DMS 273 (cell line): ENCODE data around the gene CD300LD.
"Not testable (repeated sequence)": the region's sequence is repeated elsewhere in the genome, so short reads cannot be mapped to it uniquely, and the experiment has no call there.

Experiments
- DNase-seq: peaks from one replicate; lab custom pipeline; 2025; ENCODE audit not compliant: unreplicated experiment; lab: John Stamatoyannopoulos, UW

CD300LD gene

DNA sequence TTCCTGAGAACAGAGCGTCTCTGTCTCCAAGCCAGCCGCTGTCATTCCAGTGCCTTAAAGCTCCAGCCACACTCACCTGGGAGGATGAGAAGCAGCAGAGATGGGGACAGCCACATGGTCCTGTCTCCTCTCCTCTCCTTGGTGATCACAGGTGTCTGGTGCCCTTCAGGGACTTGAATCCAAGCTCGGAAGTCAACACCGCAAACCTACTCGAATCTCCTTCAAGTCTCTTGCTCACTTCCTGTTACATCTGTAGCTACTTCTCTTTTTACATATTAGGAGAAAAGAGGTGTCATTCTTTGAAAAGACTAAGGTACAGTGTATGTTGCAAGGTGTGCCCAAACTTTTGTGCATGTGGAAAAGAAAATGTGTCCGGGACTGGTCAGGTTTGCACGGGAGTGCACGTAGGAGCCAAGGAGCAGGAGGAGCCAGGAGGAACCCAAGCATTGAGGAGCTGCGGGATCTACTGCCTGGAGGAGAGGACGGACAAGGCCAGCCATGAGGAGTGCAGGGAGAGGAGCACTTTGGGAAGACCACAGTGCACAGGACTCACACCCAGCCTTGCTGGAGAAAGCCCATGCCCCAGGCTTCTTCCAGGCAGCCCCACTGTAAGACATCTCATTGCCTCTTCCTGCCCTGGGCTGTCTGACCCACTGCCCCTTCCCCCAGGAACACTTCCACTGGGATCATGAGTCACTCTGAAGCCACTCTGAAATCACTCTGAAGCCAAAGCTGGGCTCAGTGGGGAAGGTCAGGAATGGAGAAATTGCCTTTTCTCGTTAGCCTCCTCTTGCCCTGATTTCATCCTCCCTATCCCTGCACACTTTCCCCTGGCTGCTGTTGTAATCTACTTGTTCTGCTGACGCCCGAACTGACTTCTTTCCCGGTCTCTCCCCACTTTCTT is at the start of gene CD300LD:
Gene CD300LD, minus strand, starts transcription at position 197 of the 904 bp plus-strand sequence. Its CDS starts 81 bp downstream, at position 116.
- no peak for DNase-seq

DNA sequence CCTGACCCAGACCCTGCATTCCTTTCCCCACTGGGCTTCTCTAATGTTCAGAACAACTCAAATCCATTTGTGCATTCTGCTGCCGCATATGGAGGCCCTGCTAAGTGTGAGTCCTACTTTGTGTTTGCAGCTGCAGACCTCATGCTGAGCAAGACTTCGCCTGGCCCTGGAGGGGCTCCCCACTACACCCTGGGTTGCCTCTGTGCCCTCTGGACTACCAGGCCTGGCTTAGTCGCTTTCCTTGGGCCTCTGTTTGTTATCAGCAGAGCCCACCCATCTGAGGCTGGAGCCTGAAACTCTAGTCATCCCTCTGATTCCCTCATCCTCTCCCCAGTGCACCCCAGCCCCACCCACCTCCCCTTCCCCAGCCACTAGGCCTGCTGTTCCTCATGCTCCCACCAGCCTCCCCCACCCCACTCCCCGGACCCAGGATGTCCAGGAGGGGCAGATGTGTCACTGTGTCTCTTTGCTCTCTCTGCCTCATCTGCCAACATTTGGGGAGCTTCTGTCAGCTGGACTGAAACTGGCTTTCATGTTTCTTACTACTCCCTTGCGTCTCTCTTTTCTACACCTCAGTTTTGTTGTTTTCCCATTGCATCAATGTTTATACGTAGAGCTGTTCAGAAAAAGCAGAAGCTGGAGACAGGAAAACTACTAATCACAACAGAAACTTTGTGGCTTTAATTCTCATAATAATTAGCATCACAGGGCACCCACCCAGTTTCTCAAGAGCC is 49.3 kb upstream of the CD300LD start:
- no peak for DNase-seq

DNA sequence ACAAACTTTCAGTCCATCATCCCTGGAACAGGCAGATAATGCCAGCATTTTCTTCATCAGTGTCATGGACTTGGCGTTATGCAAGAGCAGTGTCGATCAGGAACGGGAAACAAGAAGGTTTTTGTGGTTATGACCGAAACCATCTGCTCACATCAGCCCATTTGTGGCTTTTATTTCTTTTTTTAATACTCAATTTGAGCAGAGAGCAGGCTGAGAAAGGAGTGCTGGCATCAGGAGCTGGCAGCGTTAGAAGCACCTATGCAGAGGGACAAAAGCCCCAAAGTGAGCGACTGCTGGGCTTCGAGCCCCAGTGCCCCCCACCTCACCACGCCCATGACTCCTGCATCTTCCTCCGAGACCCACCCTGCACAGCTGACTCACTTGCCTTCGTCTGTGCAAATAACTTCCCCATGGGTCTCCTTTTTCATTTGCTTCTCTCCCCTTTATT is 47.6 kb upstream of the CD300LD start:
- DNase-seq, result no peak

DNA sequence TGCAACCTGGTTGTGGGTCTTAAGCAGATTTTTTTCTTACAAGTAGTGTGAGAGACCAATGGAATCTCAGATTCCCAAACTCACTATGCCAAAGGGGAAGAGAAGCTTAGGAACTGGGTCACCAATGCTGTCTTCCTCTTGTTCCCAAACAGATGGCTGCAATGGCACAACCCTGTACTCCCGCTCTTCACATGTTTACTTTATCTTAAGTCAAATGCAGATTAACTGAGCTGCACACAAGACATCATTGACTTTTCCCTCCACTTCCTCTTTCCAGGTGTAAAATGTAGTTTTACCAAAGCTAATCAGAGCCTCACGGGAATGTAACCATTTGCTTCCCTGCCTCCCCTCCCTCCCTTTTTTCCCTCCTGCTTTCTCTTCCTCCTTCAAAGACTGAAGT is 45.8 kb upstream of the CD300LD start:
- no peak for DNase-seq

DNA sequence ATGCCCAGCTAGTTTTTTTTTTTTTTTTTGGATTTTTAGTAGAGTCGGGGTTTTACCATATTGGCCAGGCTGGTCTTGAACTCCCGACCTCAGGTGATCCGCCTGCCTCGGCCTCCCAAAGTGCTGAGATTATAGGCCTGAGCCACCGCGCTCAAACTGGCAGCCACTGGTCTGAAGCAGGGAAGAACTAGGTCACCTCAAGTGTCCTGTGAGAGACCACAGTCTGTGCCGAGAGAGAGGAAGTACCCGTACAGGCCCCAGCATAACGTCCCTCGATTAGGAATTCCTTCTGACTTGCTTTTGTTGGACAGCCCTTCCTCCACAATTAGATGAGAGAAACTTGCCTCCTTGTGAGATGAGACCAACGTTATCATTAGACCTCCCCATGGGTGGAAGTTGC is 45.2 kb upstream of the CD300LD start:
- DNase-seq, result no peak

DNA sequence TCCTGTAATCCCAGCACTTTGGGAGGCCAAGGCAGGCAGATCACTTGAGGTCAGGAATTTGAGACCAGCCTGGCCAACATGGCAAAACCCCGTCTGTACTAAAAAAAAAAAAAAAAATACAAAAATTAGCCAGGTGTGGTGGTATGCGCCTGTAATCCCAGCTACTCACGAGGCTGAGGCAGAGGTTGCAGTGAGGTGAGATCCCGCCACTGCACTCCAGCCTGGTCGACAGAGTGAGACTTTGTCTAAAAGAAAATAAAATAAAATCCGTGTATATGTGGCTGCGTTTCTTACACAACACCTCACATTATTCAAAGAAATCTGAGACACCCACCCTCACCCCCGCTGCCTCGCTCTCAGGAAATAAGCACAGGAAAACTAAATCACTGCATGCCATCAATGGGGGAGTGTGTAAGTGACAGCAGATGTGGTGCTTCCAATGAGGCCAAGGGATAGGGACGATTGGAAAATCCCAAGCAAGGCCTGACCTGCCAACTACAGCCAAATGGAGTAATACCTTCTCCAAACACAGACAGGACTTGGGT is 44.5 kb upstream of the CD300LD start:
- DNase-seq, result not testable (repeated sequence)

DNA sequence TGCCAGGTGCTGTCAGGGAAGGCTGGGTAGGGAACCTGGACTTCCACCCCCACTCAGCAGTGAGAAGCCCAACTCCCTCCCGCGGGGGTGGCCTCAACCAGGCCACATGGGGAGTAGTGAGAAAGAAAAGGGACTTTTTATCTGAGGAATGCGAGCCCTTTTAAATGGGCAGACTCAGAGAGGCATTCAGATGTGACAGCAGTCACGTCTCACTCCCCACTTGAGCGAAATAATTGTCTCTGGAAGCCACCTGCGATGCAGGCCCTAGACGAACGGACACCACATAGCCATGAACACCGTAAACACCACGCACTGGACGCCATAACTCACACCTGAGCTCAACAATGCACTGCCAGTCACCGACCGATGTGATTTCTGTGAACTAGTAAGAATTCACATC is 43.3 kb upstream of the CD300LD start:
- DNase-seq, result no peak

DNA sequence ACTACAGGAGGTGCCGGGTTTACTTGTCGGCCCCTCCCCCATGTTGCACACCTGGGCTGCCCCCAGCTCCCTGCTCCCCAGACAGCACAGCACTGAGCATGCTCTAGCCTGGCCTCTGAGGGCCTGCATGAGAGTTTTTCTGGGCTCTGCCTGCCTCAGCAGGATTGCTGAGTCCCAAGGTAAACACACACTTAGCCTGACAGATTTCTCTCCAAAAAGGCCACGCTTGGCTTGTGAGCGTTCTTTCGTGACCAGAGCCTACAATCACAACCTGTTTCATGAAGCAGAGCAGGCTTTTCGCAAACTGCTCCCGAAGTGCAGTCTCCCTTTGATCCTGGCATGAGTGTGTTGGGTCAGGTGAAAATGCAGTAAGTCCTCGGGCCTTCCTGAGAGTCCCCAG is 41.2 kb upstream of the CD300LD start:
- no peak for DNase-seq

DNA sequence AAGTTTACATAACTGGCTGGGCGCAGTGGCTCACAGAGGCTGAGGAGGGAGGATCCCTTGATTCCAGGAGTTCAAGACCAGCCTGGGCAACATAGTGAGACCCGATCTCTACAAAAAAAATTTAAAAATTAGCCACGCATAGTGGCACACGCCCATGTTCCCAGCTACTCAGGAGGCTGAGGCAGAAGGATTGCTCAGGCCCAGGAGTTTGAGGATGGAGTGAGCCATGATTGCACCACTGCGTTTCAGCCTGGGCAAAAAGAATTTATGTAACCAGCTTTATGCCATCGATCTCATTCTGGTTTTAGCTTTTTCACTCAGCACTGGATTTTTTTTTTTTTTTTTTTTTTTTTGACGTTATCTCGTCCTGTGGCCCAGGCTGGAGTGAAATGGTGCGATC is 40.5 kb upstream of the CD300LD start:
- DNase-seq, result no peak

DNA sequence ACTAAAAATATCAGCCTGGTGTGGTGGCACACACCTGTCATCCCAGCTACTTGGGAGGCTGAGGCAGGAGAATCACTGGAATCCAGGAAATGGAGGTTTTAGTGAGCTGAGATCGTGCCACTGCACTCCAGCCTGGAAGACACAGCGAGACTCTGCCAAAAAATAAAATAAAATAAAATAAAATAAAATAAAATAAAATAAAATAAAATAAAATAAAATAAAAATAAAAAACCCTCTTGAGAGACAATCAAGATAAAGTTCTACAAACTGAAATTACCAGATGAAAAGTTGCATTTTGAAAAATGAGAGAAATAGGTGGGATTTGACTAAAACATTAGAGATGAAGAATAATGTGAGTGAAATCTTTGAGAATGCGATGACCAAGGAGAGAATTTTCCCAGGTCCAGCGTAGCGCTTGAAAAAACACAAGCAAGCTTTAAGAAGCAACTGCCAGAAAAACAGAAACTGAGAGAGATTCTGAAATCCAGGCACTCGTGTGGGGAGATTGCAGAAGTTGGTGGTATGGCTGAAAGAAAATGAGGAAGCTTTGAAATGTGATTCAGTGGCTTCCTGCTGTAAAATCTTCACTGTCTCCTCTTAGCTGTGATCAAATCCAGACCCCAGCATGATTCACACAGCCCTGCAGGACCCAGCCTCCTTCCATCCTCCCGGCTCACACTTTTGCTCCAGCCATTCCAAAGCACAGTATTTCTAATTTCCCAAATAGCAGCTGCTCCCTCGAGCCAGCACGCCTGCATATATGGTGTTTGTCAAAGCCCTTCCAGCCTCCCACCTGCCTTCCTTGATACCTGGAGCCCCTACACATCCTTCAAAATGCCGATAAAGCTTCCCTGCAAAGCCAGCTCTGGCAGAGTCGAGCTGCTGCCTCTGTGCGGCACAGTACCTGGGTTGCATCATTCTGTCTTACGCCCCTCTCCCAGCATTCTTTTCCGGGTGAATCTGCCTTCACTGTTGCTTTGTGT is 39.7 kb upstream of the CD300LD start:
- no peak for DNase-seq

DNA sequence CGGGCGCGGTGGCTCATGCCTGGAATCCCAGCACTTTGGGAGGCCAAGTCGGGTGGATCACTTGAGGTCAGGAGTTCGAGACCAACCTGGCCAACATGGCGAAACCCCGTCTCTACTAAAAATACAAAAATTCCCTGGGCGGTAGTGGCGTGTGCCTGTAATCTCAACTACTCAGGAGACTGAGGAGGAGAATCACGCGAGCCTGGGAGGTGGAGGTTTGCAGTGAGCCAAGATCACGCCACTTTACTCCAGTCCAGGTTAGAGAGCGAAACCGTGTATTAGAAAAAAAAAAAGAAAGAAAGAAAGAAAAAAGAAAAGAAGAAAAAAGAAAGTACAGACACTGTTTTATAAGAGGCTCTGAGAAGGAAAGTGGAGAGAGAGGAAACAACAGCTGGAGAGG is 38.2 kb upstream of the CD300LD start:
- not testable (repeated sequence) for DNase-seq

DNA sequence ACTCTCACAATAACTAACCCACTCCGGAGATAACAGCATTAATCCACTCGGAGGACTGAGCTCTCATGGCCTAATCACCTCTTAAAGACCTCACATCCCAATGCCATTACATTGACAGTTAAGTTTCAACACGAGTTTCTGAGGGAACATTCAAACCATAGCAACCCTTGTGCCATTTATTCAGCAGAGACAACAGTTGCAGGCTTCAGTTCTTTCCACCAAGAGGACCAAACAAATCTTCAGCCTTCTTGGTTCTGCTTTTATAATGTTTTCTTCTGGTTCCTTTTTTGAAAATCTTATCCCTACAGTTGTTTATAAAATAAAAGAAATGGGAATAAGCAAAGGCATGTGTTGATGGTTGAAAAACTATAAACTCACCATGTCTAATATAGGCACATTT is 33.6 kb upstream of the CD300LD start:
- no peak for DNase-seq

DNA sequence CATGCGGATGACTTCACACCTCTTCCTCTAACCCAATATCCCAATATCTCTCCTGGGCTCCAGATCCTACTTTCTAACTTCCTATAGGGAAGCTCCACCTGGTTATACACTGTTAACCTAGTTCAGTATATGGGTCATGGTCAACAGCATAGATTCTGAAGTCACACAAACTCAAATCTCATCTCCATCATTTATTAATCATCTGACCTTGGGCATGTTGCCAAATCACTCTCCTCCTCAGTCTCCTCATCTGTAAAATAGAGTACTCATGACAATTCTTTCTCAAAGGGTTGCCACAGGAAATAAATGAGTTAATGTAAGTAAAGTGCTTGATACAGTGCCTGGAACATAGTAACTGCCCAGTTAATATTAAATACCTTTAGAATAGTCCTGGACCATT is 32.0 kb upstream of the CD300LD start:
- DNase-seq, result no peak

DNA sequence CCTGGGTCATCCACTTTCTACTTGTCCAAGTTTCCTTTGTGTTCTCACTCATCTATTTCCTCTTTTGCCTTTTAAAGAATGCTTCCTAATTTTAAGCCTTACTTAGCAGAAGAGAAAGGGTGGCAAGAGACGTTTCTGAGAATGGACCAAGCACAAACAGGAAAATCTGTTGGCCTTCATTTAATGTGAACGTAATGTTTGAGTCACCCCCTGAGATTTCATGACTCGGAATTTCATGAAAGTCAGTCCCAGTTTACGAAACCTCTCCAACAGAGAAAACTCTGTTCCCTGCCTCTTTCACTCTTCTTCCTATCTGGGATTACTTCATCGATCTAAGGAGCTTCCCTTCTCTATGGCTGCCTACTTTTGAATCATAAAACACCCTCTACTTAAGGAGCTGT is 31.6 kb upstream of the CD300LD start, which contains the start of gene CD300E:
Gene CD300E, minus strand, starts transcription at position 46 of the 401 bp plus-strand sequence. CDS start 117 bp downstream, outside the sequence.
- no peak for DNase-seq

DNA sequence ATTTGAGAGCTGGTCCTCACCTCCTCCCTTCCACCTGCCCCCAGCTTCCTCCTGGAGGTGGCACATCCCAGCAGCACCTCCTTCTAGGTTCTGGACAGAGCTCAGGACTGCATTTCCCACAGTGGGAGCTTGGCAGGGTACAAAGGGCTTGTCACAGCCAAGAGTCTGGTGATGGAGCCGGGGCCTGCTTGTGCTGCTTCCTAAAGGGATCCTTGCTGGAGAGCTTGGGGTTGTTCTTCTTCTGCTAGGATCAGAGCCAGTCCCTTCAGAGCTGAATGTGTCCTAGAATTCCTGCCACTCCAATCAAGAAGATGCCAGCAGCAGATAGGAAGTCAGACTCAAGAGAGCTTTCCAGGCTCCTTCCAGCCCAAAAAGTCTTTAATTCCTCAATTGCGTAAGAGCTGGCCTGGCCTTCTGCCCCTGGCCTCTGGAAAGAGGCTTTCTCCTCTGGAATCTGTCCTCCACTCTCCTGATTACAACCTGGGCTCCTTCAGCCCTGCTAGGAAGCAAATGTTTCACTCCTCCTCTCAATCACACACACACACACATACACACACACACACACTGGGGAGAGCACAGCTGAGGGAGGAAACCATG is 27.1 kb upstream of the CD300LD start:
- no peak for DNase-seq

DNA sequence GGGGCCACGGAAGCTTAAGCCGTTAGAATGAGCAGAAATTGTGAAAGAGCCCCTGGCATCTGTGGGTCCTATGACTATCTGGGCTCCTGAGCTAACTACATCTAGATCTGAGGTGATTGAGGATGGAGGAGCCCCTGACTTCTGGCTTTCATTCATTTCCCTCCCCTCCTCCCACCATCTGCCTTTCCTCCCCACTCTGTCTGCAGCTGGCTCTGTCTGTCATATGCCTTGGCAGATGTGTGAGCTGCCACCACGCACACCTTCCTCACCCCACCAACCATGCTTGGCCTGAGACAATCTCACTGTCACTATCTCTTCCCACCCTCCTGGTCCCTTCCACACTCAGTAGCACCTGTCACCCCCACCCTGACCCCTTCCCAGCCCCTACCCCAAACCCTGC is 26.4 kb upstream of the CD300LD start:
- peak; percentile 71 for DNase-seq

DNA sequence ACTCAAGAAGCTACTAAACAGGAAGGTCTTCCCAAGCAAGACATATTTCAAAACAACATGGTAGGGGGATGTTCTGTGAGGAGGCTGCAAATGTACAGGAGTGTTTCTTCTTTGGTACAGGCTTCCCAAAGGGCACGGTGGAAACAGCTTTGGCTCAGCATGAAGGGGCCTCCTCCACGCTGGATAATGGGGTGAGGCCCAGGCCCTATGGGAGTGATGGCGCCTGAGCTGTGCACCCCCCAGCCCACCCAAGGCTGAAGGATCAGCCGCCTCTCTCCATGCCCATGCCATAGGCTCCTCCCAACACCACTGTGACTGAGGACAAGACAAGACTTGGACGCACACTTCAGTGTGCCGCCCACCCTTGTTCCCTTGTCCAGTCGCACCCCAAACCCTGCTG is 24.6 kb upstream of the CD300LD start:
- no peak for DNase-seq

DNA sequence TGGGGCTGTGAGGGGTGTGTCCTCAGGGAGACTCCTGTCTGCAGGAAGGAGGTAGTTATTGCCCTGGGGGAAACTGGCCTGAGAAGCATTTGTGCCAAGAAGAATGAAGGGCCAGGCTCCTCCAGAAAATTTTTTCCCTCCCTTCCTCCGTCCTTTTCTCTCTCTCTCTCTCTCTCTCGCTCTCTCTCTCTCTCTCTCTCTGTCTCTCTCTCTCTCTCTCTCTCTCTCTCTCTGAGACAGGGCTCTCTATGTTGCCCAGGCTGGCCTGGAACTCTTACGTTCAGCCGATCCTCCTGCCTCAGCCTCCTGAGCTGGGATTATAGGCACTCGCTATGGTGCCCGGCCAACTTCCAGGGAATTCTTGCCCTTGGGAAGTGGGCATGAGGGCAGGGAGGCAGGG is 20.0 kb upstream of the CD300LD start:
- no peak for DNase-seq

DNA sequence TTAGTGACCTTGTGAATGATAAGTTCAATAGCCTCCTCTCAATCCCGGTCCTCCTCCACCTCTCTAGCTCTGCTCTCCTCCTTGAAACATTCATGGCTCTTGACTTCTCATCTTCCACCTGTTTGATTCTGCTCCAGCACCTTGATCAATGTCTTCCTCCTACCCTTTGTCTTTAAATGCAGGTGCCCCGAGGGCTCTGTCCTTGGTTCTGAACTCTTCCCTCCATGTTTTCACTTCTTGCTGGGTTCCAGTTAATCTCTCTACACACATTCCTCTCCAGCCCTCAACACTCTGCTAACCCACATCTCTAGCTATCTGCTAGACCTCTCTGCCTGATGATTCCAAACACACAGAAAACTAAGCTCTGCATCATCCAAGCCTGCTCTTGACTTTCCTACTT is 18.0 kb upstream of the CD300LD start:
- DNase-seq, result no peak

DNA sequence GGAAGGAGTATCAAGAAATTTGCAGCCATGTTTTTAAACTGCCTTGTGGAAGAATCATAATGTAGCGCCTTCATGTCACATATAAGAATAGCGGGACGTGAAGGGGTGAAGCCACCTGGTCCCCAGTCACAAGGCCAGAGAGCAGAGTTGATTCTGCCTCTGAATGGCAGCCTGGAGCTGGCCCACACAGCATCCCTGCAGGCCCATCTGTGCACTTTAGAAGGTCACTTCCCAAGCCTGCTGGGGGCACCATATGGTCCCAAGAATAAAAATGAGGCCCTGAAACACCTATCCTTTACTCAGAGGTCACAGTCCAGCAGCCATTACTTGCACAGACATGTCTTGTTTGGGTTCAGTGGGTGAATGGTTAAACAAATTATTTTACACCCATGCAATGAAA is 16.4 kb upstream of the CD300LD start:
- peak; percentile 74 for DNase-seq
